Endothelial cell of umbilical vein (primary cell): Measurements from ENCODE around the gene AQP12B. TPM values are rescaled to one million over a fixed set of nuclear protein-coding genes. Genes with fewer than 3 reads are reported as not detected.

Source experiments
- BruUV-seq: library from RNA; stranded (reverse); fragments of 400-500 nt; replicated peaks from 2 replicates; lab custom pipeline; 2021; lab: Mats Ljungman, UMichigan
- CTCF ChIA-PET: fragments of 300-600, 350-600 bp; sonication (Branson Sonifier 250); formaldehyde crosslinking; loops from one replicate; lab custom pipeline; 2021; ENCODE audit warnings: antibody characterized with exemption, inconsistent platforms; lab: Charles Lee
- POLR2A ChIA-PET: fragments of 300-600, 350-600 bp; sonication (Branson Sonifier 250); formaldehyde crosslinking; loops from one replicate; lab custom pipeline; 2021; ENCODE audit warnings: antibody characterized with exemption, inconsistent platforms; lab: Charles Lee
- DNase-seq: peaks from one replicate; pipeline ENCODE4 v3.0.0-alpha.2; 2011; ENCODE audit warnings: low read depth, low spot score
- FAIRE-seq: peaks from 2 replicates; lab custom pipeline; 2011; peaks lifted over from hg19 to GRCh38; lab: Jason Lieb, UNC
- H2AFZ ChIP-seq: 2 replicates; pipeline ENCODE4 v1.6.0; 2012; ENCODE audit warnings: low read depth, low read length, control low read depth, inconsistent platforms
- H3K27ac ChIP-seq: 2 replicates; pipeline ENCODE4 v1.5.1; 2011; ENCODE audit warnings: low read depth, mild to moderate bottlenecking, control low read depth, low read length, moderate library complexity; ENCODE audit not compliant: insufficient read depth
- H3K27me3 ChIP-seq, 2 experiments: 2 replicates each; pipeline versions ENCODE4 v1.6.0 to v1.6.1; 2011; ENCODE audit warnings: low read length in 2 of 2, mixed read lengths in 1 of 2; ENCODE audit not compliant: control insufficient read depth in 2 of 2, insufficient read depth in 2 of 2
- H3K36me3 ChIP-seq, 2 experiments: 2 replicates in 1 of 2; 3 replicates in 1 of 2; pipeline ENCODE4 v1.5.1; 2011; ENCODE audit warnings: low read length in 2 of 2, mild to moderate bottlenecking in 1 of 2, moderate library complexity in 1 of 2; ENCODE audit not compliant: control insufficient read depth in 2 of 2, insufficient read depth in 2 of 2; ENCODE audit errors: extremely low read depth in 1 of 2
- H3K4me1 ChIP-seq: 3 replicates; pipeline ENCODE4 v1.5.1; 2011; ENCODE audit warnings: mild to moderate bottlenecking, low read length; ENCODE audit not compliant: control insufficient read depth, insufficient read depth; ENCODE audit errors: extremely low read depth
- H3K4me2 ChIP-seq: 2 replicates; pipeline ENCODE4 v1.6.1; 2011; ENCODE audit warnings: low read length, control low read depth, mixed read lengths; ENCODE audit not compliant: insufficient read depth
- H3K4me3 ChIP-seq, 3 experiments: fragments of 200-600 bp in 1 of 3; sonication (generic), shearing (Covaris generic) in 1 of 3; replicated peaks in 1 of 3; 2 replicates each; pipeline ENCODE4 v1.5.1; 2011 to 2016; ENCODE audit warnings: control low read depth in 3 of 3, low read length in 3 of 3, mild to moderate bottlenecking in 2 of 3, inconsistent platforms in 1 of 3, low read depth in 1 of 3, moderate library complexity in 1 of 3; ENCODE audit not compliant: insufficient read depth in 1 of 3
- H3K79me2 ChIP-seq: 2 replicates; pipeline ENCODE4 v1.6.0; 2012; ENCODE audit warnings: low read length, inconsistent platforms; ENCODE audit not compliant: control insufficient read depth, insufficient read depth
- H3K9ac ChIP-seq: replicated peaks from 2 replicates; pipeline ENCODE3; 2011; ENCODE audit warnings: low read length, control low read depth; ENCODE audit not compliant: insufficient read depth; ENCODE audit errors: extremely low read depth
- H3K9me1 ChIP-seq: replicated peaks from 3 replicates; pipeline ENCODE4 v1.6.0; 2011; ENCODE audit warnings: mild to moderate bottlenecking, low read length; ENCODE audit not compliant: control insufficient read depth, insufficient read depth; ENCODE audit errors: extremely low read depth
- H3K9me3 ChIP-seq: replicated peaks from 2 replicates; pipeline ENCODE4 v1.5.1; 2012; ENCODE audit warnings: low read length, inconsistent platforms; ENCODE audit not compliant: control insufficient read depth, insufficient read depth
- H4K20me1 ChIP-seq: replicated peaks from 2 replicates; pipeline ENCODE3; 2011; ENCODE audit warnings: mild to moderate bottlenecking, low read length; ENCODE audit not compliant: control insufficient read depth, insufficient read depth; ENCODE audit errors: extremely low read depth
- EZH2 ChIP-seq: IDR thresholded peaks from 2 replicates; pipeline ENCODE4 v1.6.1; 2012; ENCODE audit warnings: borderline replicate concordance, low read depth, mild to moderate bottlenecking, moderate library complexity, low read length, inconsistent platforms; ENCODE audit not compliant: severe bottlenecking
- FOS ChIP-seq: IDR thresholded peaks from 2 replicates; pipeline ENCODE4 v1.6.1; 2011; ENCODE audit warnings: mild to moderate bottlenecking, low read length, moderate library complexity, borderline replicate concordance; ENCODE audit not compliant: insufficient read depth
- GATA2 ChIP-seq: IDR thresholded peaks from 2 replicates; pipeline ENCODE4 v1.7.0; 2011; ENCODE audit warnings: low read depth, mild to moderate bottlenecking, moderate library complexity, mixed read lengths, low read length; ENCODE audit not compliant: insufficient read length, insufficient read depth
- JUN ChIP-seq: IDR thresholded peaks from 2 replicates; pipeline ENCODE4 v1.6.1; 2011; ENCODE audit warnings: borderline replicate concordance, low read depth; ENCODE audit not compliant: insufficient read length, insufficient read depth
- MYC ChIP-seq: IDR thresholded peaks from one replicate; pipeline ENCODE4 v1.6.1; 2011; ENCODE audit warnings: mild to moderate bottlenecking, low read depth, low read length
- POLR2A ChIP-seq: IDR thresholded peaks from 2 replicates; pipeline ENCODE4 v1.6.1; 2012; ENCODE audit warnings: low read depth, mild to moderate bottlenecking, control low read depth, low read length
- POLR2AphosphoS5 ChIP-seq: IDR thresholded peaks from 2 replicates; pipeline ENCODE4 v1.6.1; 2012; ENCODE audit warnings: low read depth, mild to moderate bottlenecking, control low read depth, low read length, moderate library complexity; ENCODE audit not compliant: insufficient read depth
- dilution Hi-C: fragments of 300-500 bp; cut with MboI; formaldehyde crosslinking; loops from one replicate; pipeline ENCODE4 v1.15.0; 2019; ENCODE audit warnings: low sequenced_read_pairs; ENCODE audit not compliant: extremely low pct_ligation_motif_present
- intact Hi-C: fragments of 100-400 bp; cut with micrococcal nuclease; formaldehyde crosslinking; loops from one replicate; pipeline ENCODE4 v1.10.0; 2022
- polyA plus RNA-seq, 4 experiments: library from polyadenylated mRNA; depleted of rRNA in 3 of 4; stranded (reverse) in 3 of 4; unstranded in 1 of 4; fragments of >200 nt; gene quantifications; 2 replicates each; pipeline versions ENCODE4 v1.2.1 to v1.2.3, GENCODE V29; 2011 to 2012; ENCODE audit warnings: missing spikeins in 1 of 4
- total RNA-seq: library from RNA; stranded (reverse); gene quantifications from 2 replicates; pipeline ENCODE4 v1.2.3, GENCODE V29; 2021
- TF ChIP-seq, protein P1 (sequence below): IDR thresholded peaks from 2 replicates; pipeline ENCODE4 v1.6.1; 2011; ENCODE audit not compliant: insufficient read depth, insufficient read length
- TF ChIP-seq, protein P2 (sequence below), 2 donors: IDR thresholded peaks; 1 replicate in 1 of 2; 2 replicates in 1 of 2; pipeline ENCODE4 v1.5.1; 2011; ENCODE audit warnings: low read length in 2 of 2, mild to moderate bottlenecking in 2 of 2, moderate library complexity in 2 of 2, control low read depth in 1 of 2, inconsistent platforms in 1 of 2, low read depth in 1 of 2; ENCODE audit not compliant: insufficient read depth in 1 of 2; ENCODE audit errors: extremely low read depth in 1 of 2

Gene AQP12B
- total and polyA plus RNA-seq, 2 donors (not counting 3 experiments of a cell fraction or from before 2014, with no cell fraction given) = not detected

DNA sequence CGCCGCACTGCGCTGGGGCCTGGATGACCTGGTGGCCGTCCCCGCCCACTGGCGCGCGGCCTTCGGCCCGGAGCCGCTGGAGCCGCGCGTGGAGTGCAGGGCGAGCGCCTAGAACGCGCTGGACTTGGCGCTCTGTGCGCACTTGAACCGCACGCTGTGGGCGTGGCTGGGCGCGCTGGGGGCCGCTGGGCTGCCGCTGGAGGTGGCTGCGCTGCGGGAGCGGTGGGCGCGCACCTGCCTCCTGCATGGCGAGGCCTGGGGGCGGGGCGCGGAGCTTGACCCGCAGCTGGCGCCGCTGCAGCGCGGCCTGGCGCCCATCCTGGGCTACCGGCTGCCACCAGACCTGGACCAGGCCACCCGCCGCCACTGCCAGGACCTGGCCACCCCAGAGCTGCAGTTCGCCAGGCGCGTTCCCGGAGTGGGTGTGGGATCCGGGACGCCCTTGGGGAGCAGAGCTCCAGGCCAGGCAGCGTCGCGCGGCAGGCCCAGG is 9.9 kb downstream of the AQP12B start:
- H3K27me3 ChIP-seq = peaks cover 0 to 7% of the 10 kb centered on the region in 2 experiments
- H3K4me2 ChIP-seq = no peak overlapping the region
- FAIRE-seq = no peak
- no peak overlapping the region for H3K9ac ChIP-seq
- H2AFZ ChIP-seq = no peak overlapping the region
- no peaks in the 10 kb centered on the region for H4K20me1 ChIP-seq
- ChIA-PET CTCF (interaction anchor here (1.7 kb wide), 1 partner anchor 168 kb away, joined by 4 read pairs; no protein-coding TSS in a partner anchor), POLR2A (no interaction called here)
- H3K9me1 ChIP-seq = no peaks in the 10 kb centered on the region
- H3K4me1 ChIP-seq = no peaks in the 10 kb centered on the region
- BruUV-seq = no TSS peak
- no peaks in the 10 kb centered on the region for H3K36me3 ChIP-seq
- TF ChIP-seq MYC (no peak), POLR2A (no peak), EZH2 (no peak), POLR2AphosphoS5 (no peak), JUN (no peak), FOS (no peak), GATA2 (no peak)
- TF ChIP-seq, protein P1, sequence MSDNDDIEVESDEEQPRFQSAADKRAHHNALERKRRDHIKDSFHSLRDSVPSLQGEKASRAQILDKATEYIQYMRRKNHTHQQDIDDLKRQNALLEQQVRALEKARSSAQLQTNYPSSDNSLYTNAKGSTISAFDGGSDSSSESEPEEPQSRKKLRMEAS = no peak
- TF ChIP-seq, protein P2, sequence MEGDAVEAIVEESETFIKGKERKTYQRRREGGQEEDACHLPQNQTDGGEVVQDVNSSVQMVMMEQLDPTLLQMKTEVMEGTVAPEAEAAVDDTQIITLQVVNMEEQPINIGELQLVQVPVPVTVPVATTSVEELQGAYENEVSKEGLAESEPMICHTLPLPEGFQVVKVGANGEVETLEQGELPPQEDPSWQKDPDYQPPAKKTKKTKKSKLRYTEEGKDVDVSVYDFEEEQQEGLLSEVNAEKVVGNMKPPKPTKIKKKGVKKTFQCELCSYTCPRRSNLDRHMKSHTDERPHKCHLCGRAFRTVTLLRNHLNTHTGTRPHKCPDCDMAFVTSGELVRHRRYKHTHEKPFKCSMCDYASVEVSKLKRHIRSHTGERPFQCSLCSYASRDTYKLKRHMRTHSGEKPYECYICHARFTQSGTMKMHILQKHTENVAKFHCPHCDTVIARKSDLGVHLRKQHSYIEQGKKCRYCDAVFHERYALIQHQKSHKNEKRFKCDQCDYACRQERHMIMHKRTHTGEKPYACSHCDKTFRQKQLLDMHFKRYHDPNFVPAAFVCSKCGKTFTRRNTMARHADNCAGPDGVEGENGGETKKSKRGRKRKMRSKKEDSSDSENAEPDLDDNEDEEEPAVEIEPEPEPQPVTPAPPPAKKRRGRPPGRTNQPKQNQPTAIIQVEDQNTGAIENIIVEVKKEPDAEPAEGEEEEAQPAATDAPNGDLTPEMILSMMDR (IDR thresholded peaks at IDR 0.05; ENCODE audit: extremely low read depth in 1 of 2, insufficient read depth in 1 of 2, low read depth in 1 of 2, low read length in 2 of 2) = no peak
- no peak overlapping the region for H3K27ac ChIP-seq
- dilution Hi-C loops = no loop called here
- no peaks in the 10 kb centered on the region for H3K79me2 ChIP-seq
- no peak for DNase-seq
- intact Hi-C loops = no loop called here
- no peak overlapping the region for H3K4me3 ChIP-seq
- no peaks in the 10 kb centered on the region for H3K9me3 ChIP-seq
